Smooth muscle cell (in vitro differentiated cells): ENCODE results near the gene ACSBG1. TPM values are rescaled to one million over a fixed set of nuclear protein-coding genes. Genes with fewer than 3 reads are reported as not detected.
A peak's percentile ranks its signal among the peaks of the same experiment; 100 is the strongest.

Experiments
- DNase-seq: peaks from one replicate; lab custom pipeline; 2025; ENCODE audit not compliant: unreplicated experiment; lab: John Stamatoyannopoulos, UW
- H2AFZ ChIP-seq: fragments of 200-600 bp; sonication (generic); 2 replicates; pipeline ENCODE4 v1.6.0; 2016; ENCODE audit warnings: antibody characterized with exemption, low read depth, mild to moderate bottlenecking
- H3F3A ChIP-seq: fragments of 200-600 bp; sonication (generic); 2 replicates; pipeline ENCODE4 v1.6.0; 2017; ENCODE audit warnings: antibody characterized with exemption, low read depth
- H3K27ac ChIP-seq: fragments of 200-600 bp; sonication (generic); 2 replicates; pipeline ENCODE4 v1.5.1; 2016; ENCODE audit warnings: low read depth, mild to moderate bottlenecking
- H3K27me3 ChIP-seq: fragments of 200-600 bp; sonication (generic); 2 replicates; pipeline ENCODE4 v1.6.1; 2016; ENCODE audit warnings: low read depth, mild to moderate bottlenecking
- H3K36me3 ChIP-seq: fragments of 200-600 bp; sonication (generic); 2 replicates; pipeline ENCODE4 v1.5.1; 2016; ENCODE audit warnings: low read depth
- H3K4me1 ChIP-seq: fragments of 200-600 bp; sonication (generic); 2 replicates; pipeline ENCODE4 v1.5.1; 2016; ENCODE audit warnings: low read depth
- H3K4me2 ChIP-seq: fragments of 200-600 bp; sonication (generic); 2 replicates; pipeline ENCODE4 v1.6.0; 2016; ENCODE audit warnings: mild to moderate bottlenecking
- H3K4me3 ChIP-seq: fragments of 200-600 bp; sonication (generic); 2 replicates; pipeline ENCODE4 v1.5.1; 2016; ENCODE audit warnings: mild to moderate bottlenecking
- H3K79me2 ChIP-seq: fragments of 200-600 bp; sonication (generic); 2 replicates; pipeline ENCODE4 v1.6.0; 2016; ENCODE audit warnings: low read depth, mild to moderate bottlenecking
- H3K9ac ChIP-seq: fragments of 200-600 bp; sonication (generic); 2 replicates; pipeline ENCODE4 v1.6.0; 2016; ENCODE audit warnings: low read depth
- H3K9me3 ChIP-seq: fragments of 200-600 bp; sonication (generic); replicated peaks from 2 replicates; pipeline ENCODE4 v1.5.1; 2016; ENCODE audit warnings: low read depth
- H4K20me1 ChIP-seq: fragments of 200-600 bp; sonication (generic); 2 replicates; pipeline ENCODE4 v1.6.0; 2016; ENCODE audit warnings: low read depth
- WGBS: methylation state at CpG from one replicate; pipeline ENCODE4 v1.1.7; 2016; ENCODE audit warnings: low lambda C conversion rate; 5-methylcytosine and 5-hydroxymethylcytosine counted together
- polyA plus RNA-seq: library from polyadenylated mRNA; unstranded; fragments of >200 nt; fragmentation: Nextera tagmentation; extraction: Ambion mirVana; gene quantifications from 2 replicates; pipeline ENCODE4 v1.2.1, GENCODE V29; 2016
- total RNA-seq: library from RNA; depleted of rRNA; stranded (reverse); fragments of >200 nt; gene quantifications from 2 replicates; pipeline ENCODE4 v1.2.3, GENCODE V29; 2014
- TF ChIP-seq, protein P1 (sequence below): fragments of 200-600 bp; sonication (generic); IDR thresholded peaks from 2 replicates; pipeline ENCODE4 v1.5.1; 2017; ENCODE audit warnings: borderline replicate concordance, mild to moderate bottlenecking, antibody characterized with exemption; ENCODE audit not compliant: insufficient read depth, poor library complexity, severe bottlenecking

ACSBG1 gene
- total and polyA plus RNA-seq, 2 experiments from 2014 or later: under 0.01 to 0.22 TPM

DNA sequence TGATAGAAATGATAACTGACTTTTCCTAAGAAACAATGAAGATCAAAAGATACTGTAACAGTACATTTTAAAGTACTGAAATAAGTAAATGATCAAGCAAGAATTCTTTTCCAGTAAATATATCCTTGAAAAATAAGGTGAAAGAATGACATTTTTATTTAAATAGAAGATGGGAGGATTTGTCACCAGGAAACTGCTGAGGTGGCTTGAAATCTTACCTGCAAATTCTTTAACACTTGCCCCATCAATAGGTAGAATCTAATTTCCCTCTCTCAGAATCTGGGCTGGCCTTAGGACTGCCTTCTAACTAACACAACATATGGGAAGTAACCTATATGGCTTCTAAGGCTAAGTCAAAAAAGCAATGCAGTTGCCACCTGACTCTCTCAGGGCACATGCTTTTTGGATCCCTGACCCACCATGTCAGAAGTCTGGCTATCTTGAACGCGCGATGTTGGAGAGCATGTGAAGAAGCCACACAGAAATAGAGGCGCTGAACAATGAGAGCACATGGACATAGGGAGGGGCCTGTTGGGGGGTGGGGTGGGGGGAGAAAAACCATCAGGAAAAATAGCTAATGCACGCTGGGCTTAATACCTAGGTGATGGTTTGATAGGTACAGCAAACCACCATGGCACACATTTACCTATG lies 11.5 kb downstream of the ACSBG1 start:
- Histone ChIP-seq H3K9ac (no peak overlapping the region), H3K36me3 (no peaks in the 10 kb centered on the region), H3K27ac (peak overlapping the region; percentile 58), H3K79me2 (no peaks in the 10 kb centered on the region), H3K4me3 (no peak overlapping the region), H3K4me2 (no peak overlapping the region), H4K20me1 (no peaks in the 10 kb centered on the region), H3K9me3 (no peaks in the 10 kb centered on the region), H3K27me3 (no peaks in the 10 kb centered on the region), H3F3A (no peaks in the 10 kb centered on the region), H3K4me1 (no peaks in the 10 kb centered on the region), H2AFZ (no peak overlapping the region)
- WGBS: 100% methylated on average over 5 of the region's 5 CpGs
- DNase-seq: no peak
- TF ChIP-seq, protein P1, sequence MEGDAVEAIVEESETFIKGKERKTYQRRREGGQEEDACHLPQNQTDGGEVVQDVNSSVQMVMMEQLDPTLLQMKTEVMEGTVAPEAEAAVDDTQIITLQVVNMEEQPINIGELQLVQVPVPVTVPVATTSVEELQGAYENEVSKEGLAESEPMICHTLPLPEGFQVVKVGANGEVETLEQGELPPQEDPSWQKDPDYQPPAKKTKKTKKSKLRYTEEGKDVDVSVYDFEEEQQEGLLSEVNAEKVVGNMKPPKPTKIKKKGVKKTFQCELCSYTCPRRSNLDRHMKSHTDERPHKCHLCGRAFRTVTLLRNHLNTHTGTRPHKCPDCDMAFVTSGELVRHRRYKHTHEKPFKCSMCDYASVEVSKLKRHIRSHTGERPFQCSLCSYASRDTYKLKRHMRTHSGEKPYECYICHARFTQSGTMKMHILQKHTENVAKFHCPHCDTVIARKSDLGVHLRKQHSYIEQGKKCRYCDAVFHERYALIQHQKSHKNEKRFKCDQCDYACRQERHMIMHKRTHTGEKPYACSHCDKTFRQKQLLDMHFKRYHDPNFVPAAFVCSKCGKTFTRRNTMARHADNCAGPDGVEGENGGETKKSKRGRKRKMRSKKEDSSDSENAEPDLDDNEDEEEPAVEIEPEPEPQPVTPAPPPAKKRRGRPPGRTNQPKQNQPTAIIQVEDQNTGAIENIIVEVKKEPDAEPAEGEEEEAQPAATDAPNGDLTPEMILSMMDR: no peak

DNA sequence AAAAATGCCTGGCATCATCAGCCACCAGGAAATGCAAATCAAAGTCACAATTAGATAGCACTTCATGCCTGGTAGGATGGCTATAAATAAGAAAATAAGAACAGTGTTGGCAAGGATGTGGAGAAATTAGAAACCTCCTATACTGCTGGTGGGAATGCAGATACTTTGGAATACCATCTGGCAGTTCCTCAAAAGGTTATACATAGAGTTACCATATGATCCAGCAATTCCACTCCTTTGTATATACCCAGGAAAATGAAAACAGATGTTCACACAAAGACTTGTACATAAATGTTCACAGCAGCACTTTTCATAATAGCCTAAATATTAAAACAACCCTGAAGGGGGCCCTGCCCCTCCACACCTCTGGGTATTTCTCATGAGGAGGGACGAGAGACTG lies 13.7 kb downstream of the ACSBG1 start:
- H3K4me1 ChIP-seq: no peaks in the 10 kb centered on the region
- no peak overlapping the region for H3K4me3 ChIP-seq
- H3F3A ChIP-seq: no peaks in the 10 kb centered on the region
- 90% methylated on average over 1 of the region's 1 CpG for WGBS
- TF ChIP-seq, protein P1: no peak
- H3K9me3 ChIP-seq: no peaks in the 10 kb centered on the region
- no peak overlapping the region for H3K27ac ChIP-seq
- H3K79me2 ChIP-seq: no peaks in the 10 kb centered on the region
- no peak overlapping the region for H3K9ac ChIP-seq
- no peaks in the 10 kb centered on the region for H4K20me1 ChIP-seq
- no peak for DNase-seq
- no peaks in the 10 kb centered on the region for H3K36me3 ChIP-seq
- no peak overlapping the region for H3K4me2 ChIP-seq
- H3K27me3 ChIP-seq: no peaks in the 10 kb centered on the region
- no peak overlapping the region for H2AFZ ChIP-seq

DNA sequence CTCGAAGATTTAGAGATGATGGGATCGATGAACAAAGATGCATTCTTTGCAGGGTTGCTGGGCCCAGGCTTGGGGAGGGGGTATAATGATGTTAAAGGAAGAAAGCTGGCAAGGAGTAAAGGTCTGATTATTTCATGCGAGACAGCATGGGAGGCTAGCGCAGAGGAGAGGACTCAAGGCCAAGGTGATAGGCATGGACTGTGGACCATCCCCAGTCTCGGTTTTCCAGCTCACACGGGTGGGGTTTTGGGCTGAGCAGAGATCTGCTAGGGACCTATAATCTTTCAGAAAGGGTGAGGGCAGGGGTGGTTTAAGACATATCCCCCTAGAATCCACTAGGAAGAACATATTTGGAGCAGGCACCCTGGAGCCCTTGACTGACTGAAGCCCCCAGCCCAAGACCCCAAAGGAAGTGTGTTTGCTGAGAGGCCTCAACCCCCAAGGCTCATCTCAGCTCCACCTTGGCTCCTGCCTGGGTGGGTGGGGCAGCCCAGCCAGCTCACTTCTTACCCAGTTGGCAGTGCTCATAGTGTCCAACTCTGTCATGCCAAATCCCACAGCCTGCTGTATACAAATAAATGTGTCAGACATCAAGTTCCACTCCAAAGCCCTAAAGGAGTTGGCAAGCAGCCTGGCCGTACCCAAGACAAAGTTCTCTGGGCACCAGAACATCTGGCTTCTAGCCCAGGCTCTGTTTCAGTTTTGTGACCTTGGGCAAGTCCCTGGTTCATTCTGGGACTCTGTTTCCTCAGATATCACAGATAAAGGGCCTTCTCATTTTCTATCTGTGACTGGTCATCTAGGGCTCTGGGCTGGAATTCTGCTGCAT lies 17.9 kb downstream of the ACSBG1 start:
- 93% methylated on average over 7 of the region's 7 CpGs for WGBS
- Histone ChIP-seq H2AFZ (no peak overlapping the region), H3K9ac (no peak overlapping the region), H3K4me1 (peaks cover 4% of the 10 kb centered on the region), H3K9me3 (no peaks in the 10 kb centered on the region), H3K4me3 (no peak overlapping the region), H3K4me2 (no peak overlapping the region), H3K36me3 (no peaks in the 10 kb centered on the region), H3F3A (no peaks in the 10 kb centered on the region), H3K27ac (no peak overlapping the region), H4K20me1 (no peaks in the 10 kb centered on the region), H3K79me2 (no peaks in the 10 kb centered on the region), H3K27me3 (no peaks in the 10 kb centered on the region)
- TF ChIP-seq, protein P1: no peak
- no peak for DNase-seq
